IPS-18c (cell line): Measurements from ENCODE around the gene SLC16A6.
"Not testable (repeated sequence)": the region's sequence is repeated elsewhere in the genome, so short reads cannot be mapped to it uniquely, and the experiment has no call there.

Experiments used
- H3K4me3 ChIP-seq: 2 replicates; pipeline ENCODE4 v1.7.0; 2013; ENCODE audit warnings: low read depth, mild to moderate bottlenecking, low read length, moderate library complexity; ENCODE audit not compliant: insufficient read depth
- H3K9me3 ChIP-seq: one replicate; pipeline ENCODE4 v1.6.1; 2013; ENCODE audit warnings: mild to moderate bottlenecking, low read length, moderate library complexity; ENCODE audit not compliant: control insufficient read depth, insufficient read depth

SLC16A6 gene

GRCh38 chr17:68318103-68318991 lies 27.4 kb upstream of the SLC16A6 start:
- Histone ChIP-seq H3K9me3 (no peaks in the 10 kb centered on the region), H3K4me3 (no peak overlapping the region)

DNA sequence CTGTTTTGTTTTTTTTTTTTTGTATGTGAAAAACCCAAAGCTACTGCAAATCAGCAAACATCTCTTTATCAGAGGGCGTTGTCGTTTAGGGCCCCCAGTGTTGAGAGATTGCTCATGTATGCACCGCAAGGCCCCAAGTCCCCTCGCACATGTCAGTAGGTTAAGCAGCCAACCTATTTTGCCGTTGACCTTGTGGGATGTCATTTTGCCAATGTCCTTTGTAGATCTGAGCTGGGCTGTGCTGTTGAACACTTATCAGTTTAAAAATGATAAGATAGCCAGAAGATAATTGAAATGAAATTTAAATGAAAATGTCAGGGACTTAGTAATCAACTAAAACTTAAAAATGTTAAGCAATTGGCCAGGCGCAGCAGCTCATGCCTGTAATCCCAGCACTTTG lies 26.5 kb upstream of the SLC16A6 start:
- Histone ChIP-seq H3K4me3 (no peak overlapping the region), H3K9me3 (no peaks in the 10 kb centered on the region)

GRCh38 chr17:68315930-68316329 lies 25.0 kb upstream of the SLC16A6 start:
- H3K4me3 ChIP-seq: no peak overlapping the region

DNA sequence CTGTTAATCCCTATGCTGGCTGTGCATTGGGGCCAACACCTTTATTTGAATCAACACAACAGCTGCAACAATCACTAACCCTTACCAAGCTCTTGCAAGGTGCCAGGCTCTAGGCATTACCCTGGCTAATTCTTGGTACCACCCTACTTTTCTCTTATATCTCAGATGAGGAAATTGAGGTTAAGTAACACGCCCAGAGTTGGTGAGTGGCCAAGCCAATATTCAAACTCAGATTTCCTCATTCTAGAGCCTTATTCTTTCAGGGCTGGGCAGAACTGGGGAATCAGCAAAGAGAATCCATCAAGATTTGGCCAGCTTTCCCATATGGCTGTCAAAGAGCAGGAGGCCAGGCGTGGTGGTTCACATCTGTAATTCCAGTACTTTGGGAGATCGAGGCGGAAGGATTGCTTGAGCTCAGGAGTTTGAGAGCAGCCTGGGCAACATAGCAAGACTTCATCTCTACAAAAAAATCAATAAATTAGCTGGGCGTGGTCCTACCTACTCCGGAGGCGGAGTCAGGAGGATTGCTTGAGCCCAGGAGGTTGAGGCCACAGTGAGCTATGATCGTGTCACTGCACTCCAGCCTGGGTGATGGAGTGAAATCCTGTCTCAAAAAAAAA lies 24.1 kb upstream of the SLC16A6 start:
- Histone ChIP-seq H3K4me3 (no peak overlapping the region), H3K9me3 (peaks cover 4% of the 10 kb centered on the region)

More at GRCh38 chr17:68315930-68316329, 25.0 kb upstream of the SLC16A6 start:
- H3K9me3 ChIP-seq: no peaks in the 10 kb centered on the region

GRCh38 chr17:68310152-68310551 lies 19.2 kb upstream of the SLC16A6 start:
- peaks cover 6% of the 10 kb centered on the region for H3K9me3 ChIP-seq
- no peak overlapping the region for H3K4me3 ChIP-seq

GRCh38 chr17:68309066-68309670 lies 18.2 kb upstream of the SLC16A6 start:
- not testable (repeated sequence) for H3K9me3 ChIP-seq, H3K4me3 ChIP-seq

DNA sequence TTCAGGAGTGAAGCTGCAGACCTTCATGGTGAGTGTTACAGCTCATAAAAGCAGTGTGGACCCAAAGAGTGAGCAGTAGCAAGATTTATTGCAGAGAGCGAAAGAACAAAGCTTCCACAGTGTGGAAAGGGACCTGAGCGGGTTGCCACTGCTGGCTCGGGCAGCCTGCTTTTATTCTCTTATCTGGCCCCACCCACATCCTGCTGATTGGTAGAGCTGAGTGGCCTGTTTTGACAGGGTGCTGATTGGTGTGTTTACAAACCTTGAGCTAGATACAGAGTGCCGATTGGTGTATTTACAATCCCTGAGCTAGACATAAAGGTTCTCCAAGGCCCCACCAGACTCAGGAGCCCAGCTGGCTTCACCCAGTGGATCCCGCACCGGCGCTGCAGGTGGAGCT lies 17.6 kb upstream of the SLC16A6 start:
- H3K4me3 ChIP-seq, H3K9me3 ChIP-seq: not testable (repeated sequence)

GRCh38 chr17:68307443-68307842 lies 16.5 kb upstream of the SLC16A6 start:
- Histone ChIP-seq H3K9me3 (peaks cover 6% of the 10 kb centered on the region), H3K4me3 (no peak overlapping the region)

- no peak overlapping the region for H3K4me3 ChIP-seq
- H3K9me3 ChIP-seq: peaks cover 6% of the 10 kb centered on the region
Observed at GRCh38 chr17:68306819-68307218, 15.9 kb upstream of the SLC16A6 start.

DNA sequence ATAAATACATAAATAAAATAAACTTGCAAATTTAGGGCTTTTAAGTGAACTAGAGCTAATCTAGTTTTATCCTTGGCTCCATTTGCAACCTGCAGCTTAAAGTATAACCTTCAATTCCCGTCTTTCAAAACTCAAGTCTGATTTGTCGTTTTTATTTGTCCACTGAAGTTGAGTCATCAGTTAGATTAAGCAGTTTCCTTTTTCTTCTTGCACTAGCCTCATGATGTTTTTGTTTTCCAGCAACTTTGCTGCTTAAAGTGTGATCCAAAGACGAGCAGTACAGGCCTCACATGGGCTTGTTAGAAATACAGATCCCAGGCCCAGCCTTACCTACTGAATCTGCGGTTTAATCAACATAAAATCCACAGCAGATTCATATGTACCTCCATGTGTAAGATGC lies 14.2 kb upstream of the SLC16A6 start:
- peaks cover 3% of the 10 kb centered on the region for H3K9me3 ChIP-seq
- no peak overlapping the region for H3K4me3 ChIP-seq

GRCh38 chr17:68304706-68305105 lies 13.8 kb upstream of the SLC16A6 start:
- H3K4me3 ChIP-seq: no peak overlapping the region
- H3K9me3 ChIP-seq: peaks cover 2% of the 10 kb centered on the region

GRCh38 chr17:68302666-68303065 lies 11.7 kb upstream of the SLC16A6 start:
- no peak overlapping the region for H3K4me3 ChIP-seq

GRCh38 chr17:68302066-68302564 lies 11.2 kb upstream of the SLC16A6 start:
- Histone ChIP-seq H3K4me3 (no peak overlapping the region), H3K9me3 (peaks cover 2% of the 10 kb centered on the region)

More at GRCh38 chr17:68302666-68303065, 11.7 kb upstream of the SLC16A6 start:
- H3K9me3 ChIP-seq: peaks cover 2% of the 10 kb centered on the region

GRCh38 chr17:68301438-68301959 lies 10.6 kb upstream of the SLC16A6 start:
- H3K9me3 ChIP-seq: peaks cover 2% of the 10 kb centered on the region
- H3K4me3 ChIP-seq: no peak overlapping the region

GRCh38 chr17:68299817-68300216 lies 8.9 kb upstream of the SLC16A6 start:
- no peak overlapping the region for H3K4me3 ChIP-seq
- no peaks in the 10 kb centered on the region for H3K9me3 ChIP-seq

DNA sequence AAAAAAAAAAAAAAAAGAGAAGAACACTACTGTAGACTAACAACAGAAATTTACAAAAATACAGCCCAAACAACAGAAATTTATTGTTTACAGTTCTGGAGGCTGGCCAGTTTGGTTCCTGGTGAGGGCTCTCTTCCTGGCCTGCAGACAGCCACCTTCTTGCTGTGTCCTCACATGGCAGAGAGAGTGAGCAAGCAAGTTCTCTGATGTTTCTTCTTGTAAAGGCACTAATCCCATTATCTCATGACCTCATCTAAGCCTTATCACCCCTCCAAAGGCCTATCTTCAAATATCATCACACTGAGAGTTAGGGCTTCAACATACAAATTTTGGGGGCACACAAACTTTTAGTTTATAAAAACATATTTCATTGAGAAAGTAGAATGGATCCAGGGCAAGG lies 7.7 kb upstream of the SLC16A6 start:
- Histone ChIP-seq H3K9me3 (no peaks in the 10 kb centered on the region), H3K4me3 (no peak overlapping the region)

- Histone ChIP-seq H3K4me3 (no peak overlapping the region), H3K9me3 (no peaks in the 10 kb centered on the region)
Observed at GRCh38 chr17:68297195-68297594, 6.3 kb upstream of the SLC16A6 start.
